ENCODE results near the gene POLR1A.

The POLR1A gene

DNA sequence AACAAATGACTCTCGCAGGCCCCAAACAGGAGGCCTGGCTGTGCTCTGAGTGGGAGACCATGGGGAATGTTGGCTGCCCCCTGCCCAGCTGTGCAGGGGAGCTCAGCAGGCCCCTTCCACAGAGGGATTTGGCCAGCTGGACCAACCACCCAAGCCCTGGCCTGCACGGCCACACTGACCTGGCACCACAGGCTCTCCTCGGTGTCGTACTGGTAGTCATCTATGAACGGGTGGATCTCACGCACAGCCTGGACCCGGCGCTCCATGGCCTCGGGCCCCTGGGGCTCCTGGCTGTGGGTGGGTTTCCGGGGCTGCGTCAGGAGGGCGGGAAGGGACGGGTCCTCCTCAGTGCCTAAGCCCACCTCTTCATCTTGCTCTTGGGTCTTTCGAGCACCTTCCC is 74.5 kb downstream of the POLR1A start:
- TF ChIP-seq ZFX (IDR thresholded peaks at IDR 0.05; ENCODE audit: borderline replicate concordance), result no peak
- TF ChIP-seq, protein P1, sequence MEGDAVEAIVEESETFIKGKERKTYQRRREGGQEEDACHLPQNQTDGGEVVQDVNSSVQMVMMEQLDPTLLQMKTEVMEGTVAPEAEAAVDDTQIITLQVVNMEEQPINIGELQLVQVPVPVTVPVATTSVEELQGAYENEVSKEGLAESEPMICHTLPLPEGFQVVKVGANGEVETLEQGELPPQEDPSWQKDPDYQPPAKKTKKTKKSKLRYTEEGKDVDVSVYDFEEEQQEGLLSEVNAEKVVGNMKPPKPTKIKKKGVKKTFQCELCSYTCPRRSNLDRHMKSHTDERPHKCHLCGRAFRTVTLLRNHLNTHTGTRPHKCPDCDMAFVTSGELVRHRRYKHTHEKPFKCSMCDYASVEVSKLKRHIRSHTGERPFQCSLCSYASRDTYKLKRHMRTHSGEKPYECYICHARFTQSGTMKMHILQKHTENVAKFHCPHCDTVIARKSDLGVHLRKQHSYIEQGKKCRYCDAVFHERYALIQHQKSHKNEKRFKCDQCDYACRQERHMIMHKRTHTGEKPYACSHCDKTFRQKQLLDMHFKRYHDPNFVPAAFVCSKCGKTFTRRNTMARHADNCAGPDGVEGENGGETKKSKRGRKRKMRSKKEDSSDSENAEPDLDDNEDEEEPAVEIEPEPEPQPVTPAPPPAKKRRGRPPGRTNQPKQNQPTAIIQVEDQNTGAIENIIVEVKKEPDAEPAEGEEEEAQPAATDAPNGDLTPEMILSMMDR (IDR thresholded peaks at IDR 0.05), result no peak
- no peak overlapping the region for H3K27ac ChIP-seq

GRCh38 chr2:86029873-86030272 is 75.8 kb downstream of the POLR1A start:
- no peak for TF ChIP-seq ZFX (IDR thresholded peaks at IDR 0.05; ENCODE audit: borderline replicate concordance)
- TF ChIP-seq, protein P1 (IDR thresholded peaks at IDR 0.05), result no peak

DNA sequence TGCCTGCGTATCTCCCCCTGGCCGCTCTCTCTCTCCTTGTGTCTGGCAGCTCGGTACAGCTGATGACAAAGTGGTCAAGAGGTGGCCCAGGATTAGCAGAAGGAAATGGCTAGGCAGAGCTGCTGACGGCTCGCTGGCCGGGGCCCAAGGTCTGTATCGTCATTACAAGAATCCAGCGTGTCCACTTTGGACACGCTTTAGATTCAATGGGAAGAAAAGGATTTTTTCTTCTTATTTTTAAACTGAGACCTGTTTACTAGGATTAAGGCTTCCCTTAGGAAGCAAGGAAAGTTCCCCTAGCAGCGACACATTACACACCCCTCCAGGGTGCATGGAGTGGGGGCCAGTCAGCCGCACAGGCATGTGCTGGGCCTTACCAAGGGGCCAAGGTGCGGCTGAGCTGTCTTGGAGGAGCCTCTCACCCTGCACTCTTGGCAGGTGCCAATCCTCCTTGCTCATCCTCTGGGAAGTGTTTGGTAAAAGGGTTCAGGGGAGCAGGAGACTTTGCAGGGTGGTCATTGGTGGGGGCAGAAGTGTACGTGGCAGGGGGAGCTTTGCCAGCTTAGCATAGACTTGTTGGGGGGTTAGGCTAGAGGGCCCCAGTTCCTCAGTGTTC is 76.8 kb downstream of the POLR1A start:
- no peak overlapping the region for H3K27ac ChIP-seq

More at GRCh38 chr2:86029873-86030272, 75.8 kb downstream of the POLR1A start:
- no peak overlapping the region for H3K27ac ChIP-seq

DNA sequence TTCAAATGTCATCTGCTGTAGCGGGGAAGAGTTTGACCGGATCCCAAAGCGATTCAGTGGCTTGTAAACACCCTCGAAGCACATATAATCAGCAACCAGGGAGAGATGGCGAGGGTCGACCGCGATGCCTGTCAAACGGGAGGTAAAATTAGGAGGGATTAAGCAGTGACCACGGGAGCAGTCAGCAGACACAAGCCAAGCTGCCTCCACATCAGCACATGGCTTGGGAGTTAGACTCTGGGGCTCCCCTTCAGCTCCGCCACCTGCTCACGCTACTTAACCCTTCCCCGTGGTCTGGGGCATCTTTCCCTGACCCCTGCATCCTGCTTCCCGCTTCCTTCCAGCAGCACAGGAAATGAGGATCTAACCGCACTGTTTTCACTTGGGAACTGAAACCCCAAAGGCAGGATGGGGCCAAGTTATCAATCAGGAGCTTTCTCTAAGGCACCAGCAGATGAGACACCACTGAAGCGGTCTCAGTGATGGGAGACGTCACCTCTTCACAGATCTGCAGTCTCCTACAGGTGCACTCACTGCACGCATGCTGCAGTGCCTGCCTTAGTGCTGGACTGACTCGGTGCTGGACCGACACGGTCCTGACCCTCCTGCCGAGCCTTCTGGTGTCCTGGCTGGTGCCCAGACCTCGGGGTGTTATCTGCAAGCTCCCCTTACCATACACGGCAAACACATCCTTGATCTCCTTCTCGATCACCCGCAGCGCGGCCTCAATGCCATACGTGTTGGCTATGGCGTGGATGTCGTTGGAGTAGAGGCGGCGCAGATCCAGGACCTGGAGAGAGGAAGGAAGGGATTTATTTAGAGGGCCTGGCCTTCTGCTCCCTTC is 77.5 kb downstream of the POLR1A start:
- TF ChIP-seq ZFX (IDR thresholded peaks at IDR 0.05; ENCODE audit: borderline replicate concordance), result no peak
- TF ChIP-seq, protein P1 (IDR thresholded peaks at IDR 0.05), result no peak
- no peak overlapping the region for H3K27ac ChIP-seq

More for the DNA sequence above, 76.8 kb downstream of the POLR1A start:
- TF ChIP-seq, protein P1 (IDR thresholded peaks at IDR 0.05), result no peak
- no peak for TF ChIP-seq ZFX (IDR thresholded peaks at IDR 0.05; ENCODE audit: borderline replicate concordance)

GRCh38 chr2:86027196-86027921 is 78.3 kb downstream of the POLR1A start:
- TF ChIP-seq ZFX (IDR thresholded peaks at IDR 0.05; ENCODE audit: borderline replicate concordance), result no peak
- TF ChIP-seq, protein P1 (IDR thresholded peaks at IDR 0.05), result no peak
- no peak overlapping the region for H3K27ac ChIP-seq

GRCh38 chr2:86026744-86027065 is 79.0 kb downstream of the POLR1A start:
- TF ChIP-seq, protein P1 (IDR thresholded peaks at IDR 0.05), result no peak
- TF ChIP-seq ZFX (IDR thresholded peaks at IDR 0.05; ENCODE audit: borderline replicate concordance), result no peak
- H3K27ac ChIP-seq, result no peak overlapping the region

Data from 22Rv1 (cell line).